Posterior vena cava (tissue), 2 donors: ENCODE data around the gene RAB22A. TPM values are rescaled to one million over a fixed set of nuclear protein-coding genes. Genes with fewer than 3 reads are reported as not detected.

Experiments used
- DNase-seq: peaks from one replicate; pipeline ENCODE4 v3.0.0-alpha.2; 2020; ENCODE audit warnings: low spot score
- intact Hi-C, 2 donors: fragments of 100-400 bp; cut with DNase I; formaldehyde crosslinking; loops; one replicate each; pipeline versions ENCODE4 v1.14.1 to v1.14.2; 2022 to 2023
- total RNA-seq, 2 donors: library from RNA; stranded (reverse); fragmentation: NEBNext Ultra II Directional; extraction: Animal tissue kit (Norgen Biotek cat#: 25700); gene quantifications; one replicate each; pipeline ENCODE4 v1.2.1, GENCODE V29; 2021
- donor health status: DM: yes; HTN: yes; CAD: no.
- donor health status: DM: yes; HTN: yes; CAD: no.

Gene RAB22A
- total RNA-seq, 2 donors from 2014 or later: 22.1 to 27.3 TPM

- no peak for DNase-seq
- intact Hi-C loops: no loop called here
Measured at GRCh38 chr20:58377017-58377416, 67.5 kb downstream of the RAB22A start.

- intact Hi-C loops: no loop called here
- no peak for DNase-seq
Measured at GRCh38 chr20:58377766-58378401, 68.4 kb downstream of the RAB22A start.

- intact Hi-C loops: no loop called here
- DNase-seq: no peak
Measured at GRCh38 chr20:58378704-58379103, 69.2 kb downstream of the RAB22A start.

GRCh38 chr20:58381627-58382026 lies 72.1 kb downstream of the RAB22A start:
- DNase-seq: no peak
- intact Hi-C loops: no loop called here

GRCh38 chr20:58382096-58382495 lies 72.6 kb downstream of the RAB22A start:
- DNase-seq: no peak
- intact Hi-C loops: no loop called here

- DNase-seq: no peak
- intact Hi-C loops: no loop called here
Measured at GRCh38 chr20:58384821-58385220, 75.3 kb downstream of the RAB22A start.

GRCh38 chr20:58388028-58388601 lies 78.6 kb downstream of the RAB22A start:
- DNase-seq: no peak
- intact Hi-C loops: no loop called here

GRCh38 chr20:58388882-58389323 lies 79.4 kb downstream of the RAB22A start, which contains the start of gene VAPB:
Gene VAPB (plus strand): TSS chr20:58389229. CDS start chr20:58389460, 231 bp downstream.
- intact Hi-C loops: no loop called here
- peak; percentile 99 for DNase-seq

GRCh38 chr20:58389324-58389967 lies 79.9 kb downstream of the RAB22A start:
- intact Hi-C loops: no loop called here
- peak; percentile 85 for DNase-seq

GRCh38 chr20:58389968-58390658 lies 80.6 kb downstream of the RAB22A start:
- intact Hi-C loops: no loop called here
- DNase-seq: no peak

- intact Hi-C loops: no loop called here
- no peak for DNase-seq
Measured at GRCh38 chr20:58390659-58391035, 81.1 kb downstream of the RAB22A start.

GRCh38 chr20:58392286-58392685 lies 82.8 kb downstream of the RAB22A start:
- intact Hi-C loops: no loop called here
- no peak for DNase-seq

- DNase-seq: no peak
- intact Hi-C loops: no loop called here
Measured at GRCh38 chr20:58393299-58393698, 83.8 kb downstream of the RAB22A start.

GRCh38 chr20:58394801-58395200 lies 85.3 kb downstream of the RAB22A start:
- DNase-seq: no peak
- intact Hi-C loops: no loop called here

GRCh38 chr20:58395604-58396003 lies 86.1 kb downstream of the RAB22A start:
- no peak for DNase-seq

GRCh38 chr20:58397429-58397828 lies 87.9 kb downstream of the RAB22A start:
- intact Hi-C loops: no loop called here
- DNase-seq: no peak

More at GRCh38 chr20:58395604-58396003, 86.1 kb downstream of the RAB22A start:
- intact Hi-C loops: no loop called here

- no peak for DNase-seq
- intact Hi-C loops: no loop called here
Measured at GRCh38 chr20:58398254-58398653, 88.7 kb downstream of the RAB22A start.

GRCh38 chr20:58399926-58400325 lies 90.4 kb downstream of the RAB22A start:
- DNase-seq: no peak
- intact Hi-C loops: no loop called here

- DNase-seq: no peak
- intact Hi-C loops: no loop called here
Measured at GRCh38 chr20:58401162-58401561, 91.6 kb downstream of the RAB22A start.

GRCh38 chr20:58402305-58402704 lies 92.8 kb downstream of the RAB22A start:
- intact Hi-C loops: no loop called here
- no peak for DNase-seq
